Measurements from ENCODE around the gene TMEM186. TPM values are rescaled to one million over a fixed set of nuclear protein-coding genes. Genes with fewer than 3 reads are reported as not detected.

The TMEM186 gene
- total RNA-seq, 2 experiments from 2014 or later, result 10.1 to 11.1 TPM

DNA sequence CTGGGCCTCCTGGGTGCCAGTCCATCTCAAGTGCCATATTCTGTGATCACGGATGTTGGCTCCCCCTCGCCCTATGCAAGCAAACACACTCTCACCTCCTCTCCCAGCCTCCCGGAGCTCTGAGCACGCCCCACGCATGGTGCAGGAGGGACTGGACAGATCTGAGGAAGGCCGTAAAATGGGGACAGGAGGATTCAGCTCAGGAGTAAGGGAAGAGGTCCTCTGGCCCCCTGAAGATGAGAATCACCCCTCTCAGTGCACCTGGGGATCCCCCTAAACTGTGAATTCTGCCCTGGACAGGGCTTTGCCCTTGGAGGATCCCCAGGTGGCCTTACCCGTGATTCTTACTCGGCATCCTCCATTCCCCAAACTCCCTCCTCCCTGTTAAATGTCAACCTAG is 15.6 kb downstream of the TMEM186 start:
- POLR2A ChIA-PET, result no interaction called here
- no peaks in the 10 kb centered on the region for H3K9me3 Mint-ChIP-seq
- H3K27me3 Mint-ChIP-seq, result no peaks in the 10 kb centered on the region

DNA sequence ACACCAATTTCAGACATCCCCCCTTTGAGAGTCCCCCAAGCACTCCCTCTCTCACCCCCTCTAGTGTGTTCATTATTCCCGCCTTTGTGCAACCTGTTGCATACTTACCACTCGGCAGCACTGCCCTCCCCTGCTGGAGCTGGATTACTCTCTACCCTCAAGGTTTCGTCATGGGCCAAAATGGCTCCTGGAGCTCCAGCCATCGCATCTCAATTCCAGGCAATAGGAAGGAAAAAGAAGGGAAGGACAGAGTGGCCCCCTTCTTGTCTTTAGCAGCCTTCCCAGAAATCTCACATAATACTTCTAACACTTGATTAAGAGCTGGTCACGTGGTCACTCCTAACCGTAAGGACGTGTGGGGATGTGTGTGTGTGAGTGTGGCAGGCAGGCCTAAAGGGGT is 20.2 kb downstream of the TMEM186 start:
- H3K27ac Mint-ChIP-seq, result no peak overlapping the region

More for the DNA sequence above, 15.6 kb downstream of the TMEM186 start:
- H3K36me3 Mint-ChIP-seq (ENCODE audit: low read depth), result peaks cover 2% of the 10 kb centered on the region
- CTCF ChIA-PET, result interaction anchor here (1.5 kb wide), 1 partner anchor 10 kb away, joined by 3 read pairs; no protein-coding TSS in a partner anchor
- no peak overlapping the region for H3K27ac Mint-ChIP-seq
- no peak for DNase-seq
- no peaks in the 10 kb centered on the region for H3K4me1 Mint-ChIP-seq
- no peak overlapping the region for H3K4me3 Mint-ChIP-seq

DNA sequence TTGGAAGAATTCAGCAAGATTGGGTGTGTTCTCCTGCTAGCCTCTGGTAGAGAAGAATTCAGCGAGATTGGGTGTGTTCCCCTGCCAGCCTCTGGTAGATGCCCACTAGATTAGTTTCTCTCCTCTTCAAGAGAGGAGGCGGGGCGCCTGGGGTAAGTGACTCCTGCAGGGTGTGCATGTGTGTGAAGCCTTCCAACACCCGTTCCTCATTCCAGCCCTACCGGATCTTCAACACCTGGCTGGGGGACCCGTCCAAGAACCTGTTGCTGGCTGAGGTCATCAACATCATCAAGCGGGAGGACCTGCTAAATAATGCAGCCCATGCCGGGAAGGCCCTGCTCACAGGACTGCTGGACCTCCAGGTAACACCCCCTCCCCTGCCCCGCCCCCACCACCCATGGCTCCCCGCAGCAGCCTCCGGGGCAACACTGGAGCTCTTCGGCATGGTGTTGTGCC is 21.3 kb downstream of the TMEM186 start:
- no peak for DNase-seq
- no peak overlapping the region for H3K4me3 Mint-ChIP-seq
- no peaks in the 10 kb centered on the region for H3K27me3 Mint-ChIP-seq
- H3K36me3 Mint-ChIP-seq (ENCODE audit: low read depth), result peaks cover 8% of the 10 kb centered on the region
- ChIA-PET CTCF (no interaction called here), POLR2A (no interaction called here)
- no peaks in the 10 kb centered on the region for H3K9me3 Mint-ChIP-seq
- H3K4me1 Mint-ChIP-seq, result no peaks in the 10 kb centered on the region
- H3K27ac Mint-ChIP-seq, result no peak overlapping the region

More for the DNA sequence above, 20.2 kb downstream of the TMEM186 start:
- no peaks in the 10 kb centered on the region for H3K27me3 Mint-ChIP-seq
- H3K36me3 Mint-ChIP-seq (ENCODE audit: low read depth), result peaks cover 8% of the 10 kb centered on the region
- no peaks in the 10 kb centered on the region for H3K9me3 Mint-ChIP-seq
- no peak overlapping the region for H3K4me3 Mint-ChIP-seq
- ChIA-PET CTCF (no interaction called here), POLR2A (no interaction called here)
- H3K4me1 Mint-ChIP-seq, result no peaks in the 10 kb centered on the region
- DNase-seq, result no peak

DNA sequence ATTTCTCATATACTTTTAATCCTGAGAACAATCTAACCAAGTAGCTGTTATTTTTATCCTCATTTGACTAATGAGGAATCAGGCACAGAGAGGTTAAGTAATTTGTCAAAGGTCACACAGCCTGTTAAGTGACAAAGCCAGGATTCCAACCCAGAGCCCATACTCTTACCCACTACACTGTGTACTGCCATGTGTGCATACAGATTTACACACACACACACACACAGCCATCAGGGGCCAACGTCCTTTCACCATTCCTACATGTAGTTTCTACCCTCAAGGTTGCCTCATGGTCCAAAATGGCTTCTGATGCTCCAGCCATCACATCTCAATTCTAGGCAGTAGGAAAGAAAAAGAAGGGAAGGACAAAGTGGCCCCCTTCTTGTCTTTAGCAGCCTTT is 22.1 kb downstream of the TMEM186 start:
- ChIA-PET POLR2A (no interaction called here), CTCF (no interaction called here)
- Mint-ChIP-seq H3K27ac (no peak overlapping the region), H3K27me3 (no peaks in the 10 kb centered on the region), H3K9me3 (no peaks in the 10 kb centered on the region), H3K4me1 (no peaks in the 10 kb centered on the region), H3K36me3 (ENCODE audit: low read depth) (peaks cover 8% of the 10 kb centered on the region), H3K4me3 (no peak overlapping the region)
- no peak for DNase-seq

DNA sequence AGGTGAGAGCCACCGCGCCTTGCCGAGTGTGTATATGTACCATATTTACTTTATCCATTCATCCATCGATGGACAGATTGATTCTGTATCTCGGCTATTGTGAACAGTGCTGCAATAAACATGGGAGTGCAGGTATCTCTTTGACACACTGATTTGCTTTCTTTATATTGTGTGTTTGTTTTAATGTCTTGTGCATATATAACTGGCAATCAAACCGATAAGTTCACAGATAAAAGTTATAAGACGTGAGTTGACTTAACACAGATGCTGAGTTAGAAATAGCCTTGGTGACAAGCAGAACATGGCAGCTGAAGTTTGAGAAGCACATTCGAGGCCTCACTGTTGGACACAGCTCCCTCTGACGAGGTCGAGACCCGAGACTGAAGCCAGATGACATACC is 23.2 kb downstream of the TMEM186 start:
- no peak overlapping the region for H3K4me3 Mint-ChIP-seq
- H3K4me1 Mint-ChIP-seq, result peaks cover 4% of the 10 kb centered on the region
- H3K27me3 Mint-ChIP-seq, result no peaks in the 10 kb centered on the region
- ChIA-PET CTCF (no interaction called here), POLR2A (no interaction called here)
- DNase-seq, result no peak
- H3K36me3 Mint-ChIP-seq (ENCODE audit: low read depth), result peaks cover 8% of the 10 kb centered on the region
- no peak overlapping the region for H3K27ac Mint-ChIP-seq
- no peaks in the 10 kb centered on the region for H3K9me3 Mint-ChIP-seq

DNA sequence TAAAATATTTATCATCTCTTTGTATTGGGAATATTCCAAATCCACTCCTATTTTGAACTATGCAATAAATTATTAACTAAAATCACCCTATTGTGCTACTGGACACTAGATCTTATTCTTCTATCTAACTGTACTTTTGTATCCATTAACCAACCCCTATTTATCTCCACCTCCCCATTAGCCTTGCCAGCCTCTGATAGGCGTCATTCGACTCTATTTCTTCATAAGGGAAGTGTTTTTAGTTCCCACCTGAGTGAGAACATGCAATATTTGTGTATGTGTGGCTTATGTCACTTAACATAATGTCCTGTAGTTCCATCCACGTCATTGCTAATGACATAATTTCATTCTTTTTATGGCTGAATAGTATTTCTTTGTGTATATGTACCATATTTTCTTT is 23.9 kb downstream of the TMEM186 start:
- DNase-seq, result no peak
- POLR2A ChIA-PET, result no interaction called here
- Mint-ChIP-seq H3K9me3 (no peaks in the 10 kb centered on the region), H3K4me3 (no peak overlapping the region), H3K4me1 (peaks cover 4% of the 10 kb centered on the region), H3K27me3 (no peaks in the 10 kb centered on the region), H3K27ac (no peak overlapping the region), H3K36me3 (ENCODE audit: low read depth) (peaks cover 8% of the 10 kb centered on the region)
- CTCF ChIA-PET, result no interaction called here

DNA sequence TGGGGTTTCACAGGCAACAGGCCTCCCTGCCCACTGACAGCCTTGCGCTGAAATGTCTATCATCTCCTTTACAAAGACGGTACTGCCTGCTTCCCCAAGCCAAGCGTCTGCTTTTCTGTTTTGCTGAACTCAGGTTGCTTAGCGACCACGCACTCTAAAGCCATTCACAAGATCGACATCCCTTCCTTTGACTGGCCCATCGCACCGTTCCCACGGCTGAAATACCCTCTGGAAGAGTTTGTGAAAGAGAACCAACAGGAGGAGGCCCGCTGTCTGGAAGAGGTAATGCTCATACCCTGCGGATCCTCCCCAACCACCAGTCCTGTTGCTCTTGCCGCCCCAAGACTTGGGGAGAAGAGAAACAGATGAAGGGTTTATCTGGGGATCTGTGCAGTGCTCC is 28.7 kb downstream of the TMEM186 start:
- H3K27ac Mint-ChIP-seq, result no peak overlapping the region
- H3K27me3 Mint-ChIP-seq, result no peaks in the 10 kb centered on the region
- H3K4me1 Mint-ChIP-seq, result peaks cover 4% of the 10 kb centered on the region
- peaks cover 2% of the 10 kb centered on the region for H3K36me3 Mint-ChIP-seq (ENCODE audit: low read depth)
- no peak for DNase-seq
- H3K9me3 Mint-ChIP-seq, result no peaks in the 10 kb centered on the region
- CTCF ChIA-PET, result no interaction called here
- POLR2A ChIA-PET, result no interaction called here
- no peak overlapping the region for H3K4me3 Mint-ChIP-seq

DNA sequence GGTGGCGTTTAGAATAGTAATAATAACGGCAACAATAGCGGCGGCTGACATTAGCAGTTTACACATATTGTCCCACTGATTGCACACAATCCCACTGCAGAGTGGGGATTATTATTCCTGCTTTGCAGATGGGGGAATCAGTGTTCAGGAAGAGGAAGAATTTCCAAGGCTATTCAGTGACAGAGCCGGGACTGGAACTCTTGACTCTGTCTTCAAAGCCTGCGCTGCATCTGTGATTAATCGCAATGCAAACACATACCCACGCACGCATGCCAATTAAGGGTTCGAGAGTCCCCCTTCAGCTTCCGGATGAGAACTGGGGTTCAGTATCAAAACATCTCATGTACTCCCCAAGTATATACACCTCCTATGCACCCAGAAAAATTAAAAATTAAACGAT is 29.2 kb downstream of the TMEM186 start:
- ChIA-PET POLR2A (no interaction called here), CTCF (no interaction called here)
- no peak for DNase-seq
- Mint-ChIP-seq H3K9me3 (no peaks in the 10 kb centered on the region), H3K36me3 (ENCODE audit: low read depth) (peaks cover 2% of the 10 kb centered on the region), H3K4me1 (peaks cover 4% of the 10 kb centered on the region), H3K27ac (no peak overlapping the region), H3K4me3 (no peak overlapping the region), H3K27me3 (no peaks in the 10 kb centered on the region)

DNA sequence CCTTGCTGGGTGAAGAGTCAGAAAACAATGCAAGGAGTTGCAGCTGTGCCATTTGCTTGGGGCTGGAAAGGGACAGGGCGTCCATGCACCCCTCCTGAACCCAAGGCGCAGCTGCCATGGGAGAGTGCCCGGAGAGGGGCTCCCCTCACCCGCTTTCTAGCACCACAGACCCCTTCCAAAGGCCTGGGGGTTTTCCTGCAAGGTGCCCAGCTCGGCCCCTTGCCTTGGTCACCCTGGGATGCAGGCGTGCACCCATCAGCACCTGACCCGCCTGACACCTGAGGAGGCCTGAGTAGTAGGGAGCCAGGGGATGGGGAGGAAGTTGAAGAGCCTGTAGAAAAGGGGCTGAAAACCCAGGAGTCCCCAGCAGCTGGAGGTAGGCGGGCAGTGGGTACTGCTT is 30.3 kb downstream of the TMEM186 start:
- ChIA-PET CTCF (no interaction called here), POLR2A (no interaction called here)
- Mint-ChIP-seq H3K36me3 (ENCODE audit: low read depth) (peaks cover 2% of the 10 kb centered on the region), H3K4me3 (no peak overlapping the region), H3K27ac (no peak overlapping the region), H3K9me3 (no peaks in the 10 kb centered on the region), H3K4me1 (peaks cover 4% of the 10 kb centered on the region), H3K27me3 (no peaks in the 10 kb centered on the region)
- no peak for DNase-seq

DNA sequence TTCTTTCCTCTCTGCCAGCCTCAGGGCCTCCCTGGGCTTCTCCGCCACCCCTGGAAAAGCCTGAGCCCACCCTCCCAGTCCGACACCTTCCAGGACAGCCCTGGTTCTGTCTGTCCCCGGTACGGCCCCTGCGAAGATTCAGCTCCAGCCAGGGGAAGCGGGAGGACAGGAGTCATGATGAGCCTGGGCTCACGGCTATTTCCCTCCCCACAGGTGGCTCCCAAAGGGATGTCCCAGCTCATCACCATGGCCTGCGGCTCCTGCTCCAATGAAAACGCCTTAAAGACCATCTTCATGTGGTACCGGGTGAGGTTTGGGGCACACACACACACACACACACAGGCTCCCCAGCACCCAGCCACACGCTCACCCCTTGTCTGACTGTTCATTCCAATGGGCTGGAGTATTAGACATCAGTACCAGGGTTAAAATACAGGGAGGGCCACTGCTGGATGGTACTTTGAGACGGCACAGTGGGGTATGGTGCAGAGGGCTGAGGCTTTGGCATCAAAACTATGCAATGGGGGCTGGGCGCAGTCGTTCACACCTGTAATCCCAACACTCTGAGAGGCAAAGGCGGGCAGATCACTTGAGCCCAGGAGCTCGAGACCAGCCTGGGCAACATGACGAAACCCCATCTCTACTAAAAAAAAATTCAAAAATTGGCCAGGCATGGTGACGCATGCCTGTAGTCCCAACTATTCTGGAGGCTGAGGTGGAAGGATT is 32.8 kb downstream of the TMEM186 start:
- Mint-ChIP-seq H3K9me3 (no peaks in the 10 kb centered on the region), H3K4me1 (peaks cover under 1% of the 10 kb centered on the region), H3K4me3 (no peak overlapping the region), H3K27ac (peak overlapping the region; percentile 31), H3K36me3 (ENCODE audit: low read depth) (peaks cover 2% of the 10 kb centered on the region), H3K27me3 (no peaks in the 10 kb centered on the region)
- POLR2A ChIA-PET, result no interaction called here
- no peak for DNase-seq
- CTCF ChIA-PET, result interaction anchor here (1.1 kb wide), 1 partner anchor 8 kb away, joined by 3 read pairs; no protein-coding TSS in a partner anchor

DNA sequence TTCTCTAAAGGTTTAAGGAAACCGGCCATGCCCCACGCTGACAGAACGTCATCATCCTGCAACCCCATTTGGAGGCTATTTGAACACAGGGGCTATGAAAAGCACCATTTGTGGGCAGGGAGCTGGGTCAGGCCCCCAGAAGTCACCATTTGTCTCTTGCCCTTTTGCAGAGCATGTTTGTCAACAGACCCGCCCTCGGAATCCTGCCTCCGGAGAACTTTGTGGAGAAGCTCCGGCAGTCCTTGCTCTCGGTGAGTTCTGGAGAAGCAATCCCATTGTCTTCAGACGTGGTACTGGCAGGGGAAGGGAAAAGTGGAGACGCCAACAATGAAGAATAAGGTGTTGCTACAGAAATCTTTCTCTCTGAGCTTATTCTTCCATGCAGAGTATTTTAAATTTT is 33.5 kb downstream of the TMEM186 start:
- Mint-ChIP-seq H3K4me3 (no peak overlapping the region), H3K27ac (no peak overlapping the region), H3K9me3 (no peaks in the 10 kb centered on the region), H3K36me3 (ENCODE audit: low read depth) (peaks cover 2% of the 10 kb centered on the region), H3K4me1 (no peaks in the 10 kb centered on the region), H3K27me3 (no peaks in the 10 kb centered on the region)
- POLR2A ChIA-PET, result no interaction called here
- CTCF ChIA-PET, result interaction anchor here (1.1 kb wide), 1 partner anchor 9 kb away, joined by 3 read pairs; no protein-coding TSS in a partner anchor
- DNase-seq, result no peak

DNA sequence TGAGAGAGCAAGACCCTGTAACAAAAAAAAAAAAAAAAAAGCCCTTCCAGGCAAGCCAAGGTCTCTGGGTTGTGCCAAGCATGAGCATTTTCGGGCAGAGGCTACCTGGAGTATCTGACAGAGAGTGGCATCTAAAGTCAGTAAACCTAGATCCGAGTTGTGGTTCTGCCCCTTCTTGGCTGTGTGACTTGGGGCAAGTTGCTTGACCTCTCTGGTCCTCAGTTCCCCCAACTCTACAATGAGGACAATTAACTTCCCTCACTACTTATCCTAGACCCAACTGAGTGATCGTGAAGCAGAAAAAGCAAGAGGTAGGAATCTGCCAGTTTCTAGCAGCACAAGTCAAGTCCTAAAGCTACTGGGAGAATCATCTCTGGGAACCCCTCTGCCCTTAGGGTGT is 34.4 kb downstream of the TMEM186 start:
- peaks cover 1% of the 10 kb centered on the region for H3K36me3 Mint-ChIP-seq (ENCODE audit: low read depth)
- no peak overlapping the region for H3K4me3 Mint-ChIP-seq
- no peaks in the 10 kb centered on the region for H3K9me3 Mint-ChIP-seq
- H3K4me1 Mint-ChIP-seq, result no peaks in the 10 kb centered on the region
- DNase-seq, result no peak
- no peak overlapping the region for H3K27ac Mint-ChIP-seq
- H3K27me3 Mint-ChIP-seq, result no peaks in the 10 kb centered on the region
- POLR2A ChIA-PET, result no interaction called here
- CTCF ChIA-PET, result no interaction called here

DNA sequence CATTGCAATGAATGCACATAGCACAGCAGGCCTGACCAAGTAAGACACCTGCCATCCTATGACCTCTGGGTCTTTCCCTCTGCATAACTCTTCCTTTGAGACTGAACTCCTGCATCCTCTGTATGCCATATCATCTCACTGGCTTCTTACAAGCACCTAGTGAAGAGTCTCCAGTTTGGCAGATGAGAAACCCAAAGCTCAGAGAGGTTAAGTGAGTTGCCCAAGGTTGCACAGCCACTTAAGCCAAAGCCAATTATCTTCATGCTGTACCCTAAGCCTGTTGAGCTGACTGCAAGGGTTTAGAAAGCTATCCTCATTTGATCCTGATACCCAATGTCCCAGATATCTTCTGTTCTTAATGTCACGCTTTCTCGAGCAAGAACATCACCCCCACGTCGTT is 35.2 kb downstream of the TMEM186 start:
- Mint-ChIP-seq H3K9me3 (no peaks in the 10 kb centered on the region), H3K27ac (no peak overlapping the region), H3K4me3 (no peak overlapping the region), H3K4me1 (no peaks in the 10 kb centered on the region), H3K27me3 (no peaks in the 10 kb centered on the region), H3K36me3 (ENCODE audit: low read depth) (no peaks in the 10 kb centered on the region)
- CTCF ChIA-PET, result no interaction called here
- no peak for DNase-seq
- POLR2A ChIA-PET, result no interaction called here

DNA sequence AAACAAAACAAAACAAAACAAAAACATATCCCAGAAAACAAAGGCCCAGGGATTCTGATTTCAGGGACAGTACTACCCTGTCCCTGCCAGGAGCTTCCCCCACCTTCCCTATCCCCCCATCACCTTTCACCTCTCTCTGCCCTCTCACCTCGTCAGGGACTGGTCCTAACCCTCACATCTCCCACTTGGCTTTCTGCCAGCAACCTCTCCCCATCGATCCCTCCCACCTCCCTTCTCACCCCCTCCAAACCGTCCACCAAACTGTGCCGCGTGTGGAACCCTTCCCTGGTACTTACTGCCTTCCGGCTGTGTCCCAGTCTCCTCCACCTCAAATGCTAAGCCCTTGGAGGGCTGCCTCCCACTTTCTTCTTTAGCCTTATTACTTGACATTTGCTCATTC is 36.4 kb downstream of the TMEM186 start:
- no peaks in the 10 kb centered on the region for H3K36me3 Mint-ChIP-seq (ENCODE audit: low read depth)
- ChIA-PET POLR2A (no interaction called here), CTCF (no interaction called here)
- no peak for DNase-seq
- H3K4me1 Mint-ChIP-seq, result no peaks in the 10 kb centered on the region
- H3K9me3 Mint-ChIP-seq, result no peaks in the 10 kb centered on the region
- H3K4me3 Mint-ChIP-seq, result no peak overlapping the region
- H3K27me3 Mint-ChIP-seq, result no peaks in the 10 kb centered on the region
- no peak overlapping the region for H3K27ac Mint-ChIP-seq
